Superior temporal gyrus (tissue), 1 donor: ENCODE results near the gene DCAF7.

Source experiments
- DNase-seq: peaks from one replicate; pipeline ENCODE4 v3.0.0-alpha.2; 2016; ENCODE audit errors: extremely low spot score

Gene DCAF7

DNA sequence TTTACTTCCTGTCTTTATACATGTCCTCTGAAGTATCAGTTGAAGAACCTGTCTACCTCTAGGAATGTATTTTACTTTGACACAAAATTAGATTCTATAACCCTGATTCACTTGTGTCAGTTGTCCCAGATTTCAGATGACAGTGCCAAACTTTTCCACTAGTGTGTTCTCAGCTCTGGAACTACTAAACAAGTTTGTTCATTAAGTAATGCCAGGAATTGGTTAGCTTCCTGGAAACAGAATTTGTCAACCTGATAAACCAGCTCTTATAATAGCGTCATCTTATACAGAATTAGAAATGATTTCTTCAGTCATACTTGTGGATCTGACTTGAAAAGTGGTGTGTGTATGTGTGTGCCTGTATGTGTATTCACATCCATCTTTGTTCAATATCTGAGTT is 79.3 kb downstream of the DCAF7 start:
- DNase-seq: no peak

DNA sequence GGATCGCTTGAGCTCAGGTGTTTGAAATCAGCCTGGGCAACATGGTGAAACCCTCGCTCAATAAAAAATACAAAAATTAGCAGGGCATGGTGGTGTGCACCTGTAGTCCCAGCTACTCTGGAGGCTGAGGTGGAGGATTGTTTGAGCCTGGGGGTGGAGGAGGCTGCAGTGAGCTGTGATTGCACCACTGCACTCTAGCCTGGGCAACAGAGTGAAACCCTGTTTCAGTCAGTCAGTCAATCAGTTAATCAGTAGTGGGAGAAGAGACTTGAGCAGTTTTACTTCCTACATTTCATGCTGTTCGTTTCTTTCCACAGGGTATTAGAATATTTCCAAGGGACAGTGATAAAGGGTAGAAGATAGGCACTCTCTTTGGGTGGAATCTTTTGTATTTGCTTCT is 80.8 kb downstream of the DCAF7 start:
- DNase-seq: no peak

GRCh38 chr17:63631626-63632025 is 81.3 kb downstream of the DCAF7 start:
- DNase-seq: no peak

- no peak for DNase-seq
These were observed 83.5 kb downstream of the DCAF7 start for GRCh38 chr17:63633742-63634141.

DNA sequence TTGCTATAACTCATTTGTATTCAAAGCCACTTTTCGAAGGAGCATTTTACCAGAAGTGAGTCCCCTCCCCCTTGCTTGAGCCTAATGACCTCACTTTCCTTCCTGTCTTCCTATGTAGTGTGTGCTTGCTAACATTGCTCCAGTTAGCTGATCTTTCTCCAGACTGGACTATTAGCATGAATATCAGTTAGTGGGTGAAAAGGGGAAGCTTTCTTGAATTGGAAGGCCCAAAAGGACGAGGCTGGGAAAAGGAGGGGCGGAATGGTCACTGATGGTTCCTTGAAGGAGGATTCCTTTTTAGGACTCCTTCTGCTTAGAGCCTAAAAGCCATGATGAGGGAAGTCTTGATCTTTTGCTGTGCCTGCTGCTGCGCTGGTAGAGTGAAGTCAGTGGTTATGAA is 83.9 kb downstream of the DCAF7 start:
- DNase-seq: no peak

DNA sequence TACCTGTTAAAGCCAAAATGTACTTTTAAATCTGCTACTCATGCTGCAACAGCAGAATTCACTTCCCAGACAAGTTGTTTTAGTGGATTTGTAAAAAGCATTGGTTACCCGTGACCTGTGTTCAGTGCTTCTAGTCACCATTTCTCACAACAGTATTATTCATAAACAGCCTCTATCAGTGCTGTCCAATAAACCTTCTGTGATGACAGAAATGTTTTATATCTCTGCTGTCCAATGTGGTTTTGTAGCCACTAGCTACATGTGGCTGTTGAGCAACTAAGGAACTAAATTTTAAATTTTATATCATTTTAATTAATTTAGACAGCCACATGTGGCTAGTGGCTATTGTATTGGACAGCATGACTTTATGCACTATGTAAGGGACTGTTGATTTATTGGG is 84.5 kb downstream of the DCAF7 start:
- no peak for DNase-seq

- DNase-seq: no peak
These were observed 85.0 kb downstream of the DCAF7 start for GRCh38 chr17:63635290-63635689.

DNA sequence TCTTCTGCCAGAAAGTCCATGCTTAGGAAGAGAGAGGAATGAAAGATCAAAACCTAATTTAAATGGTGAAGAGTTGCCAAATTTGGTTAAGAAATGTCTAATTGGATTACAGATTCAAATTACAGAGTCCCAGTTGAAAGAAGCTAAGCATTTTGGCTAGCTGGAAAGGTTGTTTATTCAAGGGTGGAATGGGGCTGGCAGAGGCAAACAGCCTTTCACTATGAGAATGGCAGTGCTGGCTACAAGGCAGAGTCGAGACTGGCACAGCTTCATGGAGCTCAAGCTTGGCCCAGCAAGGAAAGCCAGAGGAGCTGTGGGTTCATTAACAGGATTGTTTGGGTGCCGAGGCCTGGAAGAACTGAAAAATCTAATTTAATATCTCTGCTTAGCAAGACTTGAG is 85.5 kb downstream of the DCAF7 start:
- peak; percentile 55 for DNase-seq

DNA sequence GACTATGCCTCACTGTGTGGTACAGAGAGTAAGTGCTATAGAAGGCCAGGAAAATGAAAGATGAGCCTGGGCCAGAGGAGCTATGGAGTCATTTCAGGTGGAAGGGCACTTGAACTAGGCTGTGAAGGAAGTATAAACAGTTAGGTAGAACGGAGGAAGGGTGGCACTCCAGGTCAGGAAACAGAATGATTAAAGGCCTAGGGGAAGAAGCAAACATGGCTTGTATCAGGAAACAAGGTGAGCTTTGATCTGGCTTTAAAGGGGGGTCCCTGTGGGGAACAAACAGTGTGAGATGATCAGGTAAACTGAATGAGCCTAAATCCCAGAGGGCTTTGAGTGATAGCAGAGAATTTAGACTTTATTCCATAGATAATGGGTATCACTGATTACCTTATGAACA is 88.8 kb downstream of the DCAF7 start:
- no peak for DNase-seq

- no peak for DNase-seq
These were observed 89.8 kb downstream of the DCAF7 start for GRCh38 chr17:63640038-63640437.

DNA sequence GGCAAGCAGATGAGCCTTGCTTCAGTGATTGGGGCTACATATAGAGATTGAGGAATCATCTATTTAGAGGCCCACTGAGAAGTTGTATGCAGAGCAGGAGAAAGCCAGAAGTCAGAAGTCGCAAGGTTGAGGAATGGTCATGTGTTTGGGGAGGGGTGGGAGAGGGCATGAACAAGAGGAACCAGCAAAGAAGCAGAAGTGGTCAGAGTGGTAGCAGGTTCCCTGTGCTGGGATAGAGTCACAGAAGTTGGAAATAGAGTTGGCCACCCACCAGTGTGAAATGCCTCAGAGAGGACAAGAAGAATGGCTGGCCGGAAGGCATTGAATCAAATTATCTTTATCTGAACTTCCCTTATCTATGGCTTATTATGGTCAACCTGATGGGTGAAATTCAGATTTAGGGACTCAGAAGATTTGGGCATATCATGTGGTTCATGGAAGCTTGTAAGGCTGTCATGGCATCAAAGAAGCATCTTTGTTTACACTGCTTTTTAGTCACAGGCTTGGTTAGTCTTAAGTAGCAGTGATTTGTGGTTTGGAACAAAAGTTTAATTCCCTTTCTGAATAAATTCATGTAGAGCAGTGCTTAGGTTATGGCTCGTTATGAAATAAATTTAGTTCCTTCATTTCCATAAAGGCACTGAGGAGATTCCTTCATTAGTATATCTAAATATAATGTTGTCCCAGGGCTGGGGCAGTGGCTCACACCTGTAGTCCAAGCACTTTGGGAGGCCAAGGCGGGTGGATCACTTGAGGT is 91.6 kb downstream of the DCAF7 start:
- DNase-seq: no peak
